Astrocyte (in vitro differentiated cells and primary cell): ENCODE results near the gene GJB4.

Source experiments
- EZH2 ChIP-seq: IDR thresholded peaks from 2 replicates; pipeline ENCODE4 v1.6.1; 2012; ENCODE audit warnings: mild to moderate bottlenecking, low read length, inconsistent platforms; ENCODE audit not compliant: insufficient read depth
- TF ChIP-seq, protein P1 (sequence below): IDR thresholded peaks from 2 replicates; pipeline ENCODE4 v1.5.1; 2011; ENCODE audit warnings: low read depth, mild to moderate bottlenecking, inconsistent platforms, low read length, moderate library complexity; ENCODE audit not compliant: insufficient read depth

DNA sequence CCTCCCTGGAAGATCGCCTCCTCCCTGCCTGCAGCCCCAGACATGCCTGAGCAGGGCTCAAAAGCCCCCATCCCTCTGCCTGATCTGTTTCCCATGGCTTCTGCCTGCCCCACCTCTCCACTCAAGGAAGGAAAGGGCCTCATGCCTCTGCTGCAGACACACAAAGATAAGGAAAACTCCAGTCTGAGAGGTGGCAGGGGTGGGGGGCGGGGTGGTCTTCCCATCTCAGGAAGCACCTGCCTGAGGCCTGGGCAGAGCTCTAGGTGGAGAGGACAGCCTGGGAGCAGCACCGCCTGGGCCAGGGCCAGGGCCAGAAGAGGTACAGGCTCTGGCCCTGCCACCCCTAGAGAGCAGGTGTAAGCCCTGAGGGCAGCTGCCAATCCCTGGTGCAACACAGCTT lies 17.4 kb downstream of the GJB4 start:
- TF ChIP-seq, protein P1, sequence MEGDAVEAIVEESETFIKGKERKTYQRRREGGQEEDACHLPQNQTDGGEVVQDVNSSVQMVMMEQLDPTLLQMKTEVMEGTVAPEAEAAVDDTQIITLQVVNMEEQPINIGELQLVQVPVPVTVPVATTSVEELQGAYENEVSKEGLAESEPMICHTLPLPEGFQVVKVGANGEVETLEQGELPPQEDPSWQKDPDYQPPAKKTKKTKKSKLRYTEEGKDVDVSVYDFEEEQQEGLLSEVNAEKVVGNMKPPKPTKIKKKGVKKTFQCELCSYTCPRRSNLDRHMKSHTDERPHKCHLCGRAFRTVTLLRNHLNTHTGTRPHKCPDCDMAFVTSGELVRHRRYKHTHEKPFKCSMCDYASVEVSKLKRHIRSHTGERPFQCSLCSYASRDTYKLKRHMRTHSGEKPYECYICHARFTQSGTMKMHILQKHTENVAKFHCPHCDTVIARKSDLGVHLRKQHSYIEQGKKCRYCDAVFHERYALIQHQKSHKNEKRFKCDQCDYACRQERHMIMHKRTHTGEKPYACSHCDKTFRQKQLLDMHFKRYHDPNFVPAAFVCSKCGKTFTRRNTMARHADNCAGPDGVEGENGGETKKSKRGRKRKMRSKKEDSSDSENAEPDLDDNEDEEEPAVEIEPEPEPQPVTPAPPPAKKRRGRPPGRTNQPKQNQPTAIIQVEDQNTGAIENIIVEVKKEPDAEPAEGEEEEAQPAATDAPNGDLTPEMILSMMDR: no peak
- TF ChIP-seq EZH2: no peak
